ENCODE measurements around the gene RAB1B.

Gene RAB1B

DNA sequence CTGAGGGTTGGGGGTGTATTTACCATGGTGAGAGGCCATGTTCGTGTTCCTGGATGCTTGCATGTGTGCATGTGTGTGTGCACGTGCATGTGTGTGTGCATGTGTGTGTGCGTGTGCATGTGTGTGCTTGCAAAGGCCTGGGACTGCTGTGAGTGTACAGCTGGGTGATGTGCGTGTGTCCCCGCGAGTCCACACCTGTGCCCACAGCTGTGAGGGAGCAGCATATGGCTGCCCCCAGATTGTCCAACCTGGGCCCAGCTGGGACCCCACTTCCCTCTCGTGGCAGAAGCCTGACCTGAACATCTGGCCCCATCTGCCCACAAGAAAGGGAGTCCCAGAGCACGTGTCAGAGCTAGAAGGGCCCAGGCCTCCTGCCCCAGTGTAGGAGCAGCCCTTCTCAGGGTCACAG is 56.8 kb downstream of the RAB1B start:
- DNase-seq = no peak

GRCh38 chr11:66326261-66327111 is 58.0 kb downstream of the RAB1B start:
- no peak for DNase-seq

Data from Kasumi-1 (cell line).